Urinary bladder (tissue), 4 donors: ENCODE results near the gene RFX3. TPM values are rescaled to one million over a fixed set of nuclear protein-coding genes. Genes with fewer than 3 reads are reported as not detected.

Source experiments
- DNase-seq: peaks from one replicate; pipeline ENCODE4 v3.0.0-alpha.2; 2015; ENCODE audit errors: extremely low spot score
- H3K27ac ChIP-seq: one replicate; pipeline ENCODE4 v1.5.1; 2013; ENCODE audit warnings: low read depth, mild to moderate bottlenecking, moderate library complexity
- H3K36me3 ChIP-seq: one replicate; pipeline ENCODE4 v1.6.1; 2013; ENCODE audit warnings: mild to moderate bottlenecking, moderate library complexity; ENCODE audit not compliant: insufficient read depth
- H3K4me1 ChIP-seq: one replicate; pipeline ENCODE4 v1.6.1; 2013; ENCODE audit warnings: mild to moderate bottlenecking, moderate library complexity; ENCODE audit not compliant: insufficient read depth
- H3K4me3 ChIP-seq: one replicate; pipeline ENCODE4 v1.5.1; 2013; ENCODE audit warnings: low read depth, low read length
- WGBS: extraction: QIAGEN DNeasy Blood & Tissue Kit; methylation state at CpG from one replicate; pipeline ENCODE4 v1.1.7; 2013; 5-methylcytosine and 5-hydroxymethylcytosine counted together
- polyA plus RNA-seq: library from polyadenylated mRNA; stranded (reverse); fragments of 200-250 nt; gene quantifications from one replicate; pipeline ENCODE4 v1.2.3, GENCODE V29; 2013
- total RNA-seq: library from RNA; depleted of rRNA; stranded (reverse); fragments of >200 nt; gene quantifications from one replicate; pipeline ENCODE4 v1.2.3, GENCODE V29; 2014
- donor health status: healthy with polysubstance abuse.
- donor health status: healthy.

Gene RFX3
- total RNA-seq (24.7 TPM), polyA plus RNA-seq (1.6 TPM)

- no peaks in the 10 kb centered on the region for H3K36me3 ChIP-seq
- under 1% methylated on average over 24 of the region's 24 CpGs for WGBS
- DNase-seq, result peak; percentile 94
- H3K27ac ChIP-seq, result peak within 1 kb of the TSS; percentile 100
- H3K4me1 ChIP-seq, result peaks cover 3% of the 10 kb centered on the region
- H3K4me3 ChIP-seq, result peak within 1 kb of the TSS; percentile 80
These were observed at the start of gene RFX3 for GRCh38 chr9:3525836-3526164. Gene RFX3, minus strand, starts transcription at chr9:3526001. Its CDS starts 130,413 bp downstream, at chr9:3395588.

GRCh38 chr9:3571500-3571899 is 45.7 kb upstream of the RFX3 start:
- no peak overlapping the region for H3K4me3 ChIP-seq
- 87% methylated on average over 1 of the region's 1 CpG for WGBS
- DNase-seq, result no peak
- no peak overlapping the region for H3K27ac ChIP-seq
- H3K4me1 ChIP-seq, result peaks cover 1% of the 10 kb centered on the region
- no peaks in the 10 kb centered on the region for H3K36me3 ChIP-seq

GRCh38 chr9:3569529-3569928 is 43.7 kb upstream of the RFX3 start:
- Histone ChIP-seq H3K36me3 (no peaks in the 10 kb centered on the region), H3K4me1 (peaks cover 1% of the 10 kb centered on the region), H3K4me3 (no peak overlapping the region), H3K27ac (no peak overlapping the region)
- 96% methylated on average over 1 of the region's 1 CpG for WGBS
- DNase-seq, result no peak

- no peak for DNase-seq
- no peak overlapping the region for H3K4me3 ChIP-seq
- WGBS, result 80% methylated on average over 6 of the region's 6 CpGs
- H3K36me3 ChIP-seq, result no peaks in the 10 kb centered on the region
- no peak overlapping the region for H3K27ac ChIP-seq
- H3K4me1 ChIP-seq, result peaks cover 1% of the 10 kb centered on the region
These were observed 42.2 kb upstream of the RFX3 start for GRCh38 chr9:3567988-3568387.

GRCh38 chr9:3553076-3553765 is 27.4 kb upstream of the RFX3 start:
- no peaks in the 10 kb centered on the region for H3K4me1 ChIP-seq
- WGBS, result 80% methylated on average over 3 of the region's 3 CpGs
- DNase-seq, result no peak
- no peak overlapping the region for H3K27ac ChIP-seq
- no peak overlapping the region for H3K4me3 ChIP-seq
- no peaks in the 10 kb centered on the region for H3K36me3 ChIP-seq

GRCh38 chr9:3549225-3549624 is 23.4 kb upstream of the RFX3 start:
- Histone ChIP-seq H3K27ac (no peak overlapping the region), H3K36me3 (no peaks in the 10 kb centered on the region), H3K4me3 (no peak overlapping the region), H3K4me1 (no peaks in the 10 kb centered on the region)
- peak; percentile 20 for DNase-seq

GRCh38 chr9:3548648-3549047 is 22.8 kb upstream of the RFX3 start:
- WGBS, result 85% methylated on average over 1 of the region's 1 CpG
- no peak for DNase-seq
- Histone ChIP-seq H3K4me3 (no peak overlapping the region), H3K4me1 (no peaks in the 10 kb centered on the region), H3K27ac (no peak overlapping the region), H3K36me3 (no peaks in the 10 kb centered on the region)

- 94% methylated on average over 1 of the region's 1 CpG for WGBS
- H3K27ac ChIP-seq, result no peak overlapping the region
- no peak for DNase-seq
- no peaks in the 10 kb centered on the region for H3K4me1 ChIP-seq
- no peak overlapping the region for H3K4me3 ChIP-seq
- H3K36me3 ChIP-seq, result no peaks in the 10 kb centered on the region
These were observed 15.4 kb upstream of the RFX3 start for GRCh38 chr9:3541206-3541605.

GRCh38 chr9:3534614-3535404 is 9.0 kb upstream of the RFX3 start:
- no peaks in the 10 kb centered on the region for H3K4me1 ChIP-seq
- WGBS, result 80% methylated on average over 6 of the region's 6 CpGs
- no peak for DNase-seq
- no peaks in the 10 kb centered on the region for H3K36me3 ChIP-seq
- no peak overlapping the region for H3K4me3 ChIP-seq
- H3K27ac ChIP-seq, result no peak overlapping the region

- no peak for DNase-seq
- no peaks in the 10 kb centered on the region for H3K36me3 ChIP-seq
- peaks cover 3% of the 10 kb centered on the region for H3K4me1 ChIP-seq
- H3K27ac ChIP-seq, result no peak overlapping the region
- no peak overlapping the region for H3K4me3 ChIP-seq
These were observed 6.4 kb upstream of the RFX3 start for GRCh38 chr9:3532158-3532557.

- no peak overlapping the region for H3K4me3 ChIP-seq
- WGBS, result 85% methylated on average over 7 of the region's 7 CpGs
These were observed 2.6 kb upstream of the RFX3 start for GRCh38 chr9:3528451-3528850.

GRCh38 chr9:3526997-3527940 is 1.5 kb upstream of the RFX3 start:
- WGBS, result 19% methylated on average over 19 of the region's 19 CpGs
- Histone ChIP-seq H3K36me3 (no peaks in the 10 kb centered on the region), H3K4me1 (peaks cover 3% of the 10 kb centered on the region), H3K4me3 (peak overlapping the region; percentile 55), H3K27ac (peak overlapping the region; percentile 100)
- peak; percentile 57 for DNase-seq

More at GRCh38 chr9:3528451-3528850, 2.6 kb upstream of the RFX3 start:
- Histone ChIP-seq H3K4me1 (peaks cover 3% of the 10 kb centered on the region), H3K27ac (no peak overlapping the region), H3K36me3 (no peaks in the 10 kb centered on the region)
- DNase-seq, result no peak

GRCh38 chr9:3526165-3526996 is 580 bp upstream of the RFX3 start:
- no peaks in the 10 kb centered on the region for H3K36me3 ChIP-seq
- peak; percentile 85 for DNase-seq
- H3K4me1 ChIP-seq, result peaks cover 3% of the 10 kb centered on the region
- peak overlapping the region; percentile 100 for H3K27ac ChIP-seq
- peak overlapping the region; percentile 55 for H3K4me3 ChIP-seq
- WGBS, result under 1% methylated on average over 74 of the region's 74 CpGs
